ENCODE measurements around the gene RNU1-4.
"Not testable (repeated sequence)": the region's sequence is repeated elsewhere in the genome, so short reads cannot be mapped to it uniquely, and the experiment has no call there.

Gene RNU1-4

DNA sequence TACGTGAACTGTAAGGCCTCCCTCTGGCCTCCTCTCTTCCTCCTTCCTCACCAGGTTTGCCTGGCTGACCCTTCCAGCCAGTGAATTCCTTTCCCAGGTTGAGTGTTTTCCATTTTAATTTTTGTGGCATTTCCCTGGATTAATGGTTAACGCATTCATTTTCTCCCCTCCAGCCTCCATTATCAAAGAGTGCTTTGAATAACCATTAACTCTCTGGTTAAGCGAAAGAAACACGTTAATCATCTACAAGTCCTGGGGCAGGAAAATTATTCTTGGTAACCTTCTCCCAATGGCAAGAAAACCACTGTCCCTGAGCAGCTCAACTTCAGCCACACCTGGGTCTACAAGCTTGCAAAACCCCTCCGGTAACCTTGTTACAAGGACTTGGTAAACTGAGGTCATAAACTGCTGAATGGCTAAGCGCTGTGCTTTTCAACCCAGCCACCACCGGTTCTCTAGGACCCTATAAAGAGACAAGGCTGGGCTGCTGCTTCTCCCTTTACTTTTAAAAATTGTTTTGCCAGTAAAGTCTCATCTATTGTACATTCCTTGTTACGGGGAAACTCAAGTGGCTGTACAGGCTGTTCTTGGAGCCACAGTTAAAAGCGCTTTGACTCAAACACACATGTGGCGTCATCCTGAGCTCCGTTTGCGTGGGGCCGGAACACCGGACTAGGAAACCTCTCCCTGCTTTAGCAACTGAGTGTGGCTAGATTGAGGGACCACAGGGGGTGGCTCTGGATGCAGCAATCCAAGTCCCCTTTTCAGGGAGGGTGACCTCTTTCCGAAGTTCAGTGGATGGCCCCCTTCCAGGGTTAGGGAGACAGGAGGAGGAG lies 24.7 kb downstream of the RNU1-4 start:
- not testable (repeated sequence) for H3K27ac ChIP-seq (ENCODE audit: low read depth, low read length); H2AK5ac ChIP-seq (ENCODE audit: low read length); H2AFZ ChIP-seq (ENCODE audit: insufficient read depth, low read length, poor library complexity); H3K18ac ChIP-seq (ENCODE audit: low read length); H4K91ac ChIP-seq (ENCODE audit: low read depth, low read length); H3K4me3 ChIP-seq (ENCODE audit: low read depth, low read length); H3K36me3 ChIP-seq (ENCODE audit: control insufficient read depth in 1 of 2, insufficient read depth in 2 of 2, low read length in 2 of 2); H2BK12ac ChIP-seq (ENCODE audit: low read length); H3K79me1 ChIP-seq (ENCODE audit: low read length); H3K23ac ChIP-seq (ENCODE audit: low read length); H4K12ac ChIP-seq (ENCODE audit: low read depth, low read length); H3K4me1 ChIP-seq (ENCODE audit: control insufficient read depth in 1 of 2, insufficient read depth in 2 of 2, low read length in 2 of 2); H3K4ac ChIP-seq (ENCODE audit: low read depth, low read length); H3K27me3 ChIP-seq (ENCODE audit: insufficient read depth, low read length); H4K8ac ChIP-seq (ENCODE audit: low read depth, low read length); H3K79me2 ChIP-seq (ENCODE audit: control insufficient read depth, insufficient read depth, low read length, poor library complexity); H2BK5ac ChIP-seq (ENCODE audit: low read depth, low read length, poor library complexity); H3K14ac ChIP-seq (ENCODE audit: low read length); H3K9me3 ChIP-seq (ENCODE audit: insufficient read depth, low read depth, low read length); H3K4me2 ChIP-seq (ENCODE audit: low read length); H2BK120ac ChIP-seq (ENCODE audit: insufficient read depth, low read length, poor library complexity); H3K9ac ChIP-seq (ENCODE audit: low read length)
- peak in 1 of 2 donors; percentile 1 for DNase-seq
- no CpG with 5 or more reads among the region's 15 CpGs for WGBS (ENCODE audit: extremely low coverage, insufficient coverage, insufficient read length)

DNA sequence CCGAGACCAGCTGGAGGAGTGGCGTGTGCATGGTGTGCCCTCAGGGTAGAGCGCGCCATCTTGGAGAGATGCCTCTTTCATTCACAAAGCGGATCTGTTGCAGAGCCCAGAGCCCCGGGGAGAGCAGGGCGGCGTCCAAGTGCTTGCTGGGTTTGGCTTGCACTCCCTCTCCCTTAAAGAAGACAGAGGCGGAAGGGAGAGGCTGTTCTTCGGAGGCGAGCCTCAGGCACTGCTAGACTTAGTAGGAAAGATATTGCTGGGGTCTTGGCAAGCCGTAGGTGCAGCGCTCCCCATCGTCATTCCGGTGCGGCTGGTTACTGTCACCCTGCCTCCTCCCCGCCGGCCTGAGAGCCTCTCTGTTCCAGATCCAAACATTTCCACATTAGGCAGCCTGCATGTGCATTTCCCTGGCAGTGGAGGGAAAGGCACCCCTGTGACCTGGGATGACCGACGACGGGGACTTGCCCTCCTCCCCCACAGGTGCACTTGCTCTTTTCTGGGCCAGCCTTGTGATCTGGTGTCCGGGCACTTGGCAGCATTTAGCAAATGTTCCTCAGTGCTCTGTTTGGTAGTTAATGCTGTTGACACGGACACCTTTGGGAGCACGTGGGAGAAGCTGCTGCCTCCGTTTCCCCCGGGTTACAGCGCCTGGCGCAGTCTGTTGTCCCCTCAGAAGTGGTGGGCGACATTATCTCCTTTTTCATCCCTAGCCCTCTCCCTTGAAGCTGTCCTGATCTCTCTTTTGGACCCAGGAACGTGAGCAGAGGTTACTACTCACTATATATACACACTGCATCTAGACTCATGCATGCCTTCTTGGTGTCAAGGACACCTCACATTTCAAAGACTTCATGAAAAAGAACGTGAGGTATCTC lies 25.7 kb downstream of the RNU1-4 start:
- H3K36me3 ChIP-seq (ENCODE audit: control insufficient read depth in 1 of 2, insufficient read depth in 2 of 2, low read length in 2 of 2); H2BK5ac ChIP-seq (ENCODE audit: low read depth, low read length, poor library complexity); H4K91ac ChIP-seq (ENCODE audit: low read depth, low read length); H3K27ac ChIP-seq (ENCODE audit: low read depth, low read length); H3K79me2 ChIP-seq (ENCODE audit: control insufficient read depth, insufficient read depth, low read length, poor library complexity); H3K4me2 ChIP-seq (ENCODE audit: low read length); H2AFZ ChIP-seq (ENCODE audit: insufficient read depth, low read length, poor library complexity); H3K4me3 ChIP-seq (ENCODE audit: low read depth, low read length); H2BK12ac ChIP-seq (ENCODE audit: low read length); H3K18ac ChIP-seq (ENCODE audit: low read length); H3K23ac ChIP-seq (ENCODE audit: low read length); H3K4ac ChIP-seq (ENCODE audit: low read depth, low read length); H3K4me1 ChIP-seq (ENCODE audit: control insufficient read depth in 1 of 2, insufficient read depth in 2 of 2, low read length in 2 of 2); H3K79me1 ChIP-seq (ENCODE audit: low read length); H4K8ac ChIP-seq (ENCODE audit: low read depth, low read length); H2AK5ac ChIP-seq (ENCODE audit: low read length); H3K14ac ChIP-seq (ENCODE audit: low read length); H2BK120ac ChIP-seq (ENCODE audit: insufficient read depth, low read length, poor library complexity); H3K9ac ChIP-seq (ENCODE audit: low read length); H3K9me3 ChIP-seq (ENCODE audit: insufficient read depth, low read depth, low read length); H3K27me3 ChIP-seq (ENCODE audit: insufficient read depth, low read length); H4K12ac ChIP-seq (ENCODE audit: low read depth, low read length): not testable (repeated sequence)
- peak in 1 of 2 donors; percentile 1 for DNase-seq
- WGBS (ENCODE audit: extremely low coverage, insufficient coverage, insufficient read length) = no CpG with 5 or more reads among the region's 31 CpGs

DNA sequence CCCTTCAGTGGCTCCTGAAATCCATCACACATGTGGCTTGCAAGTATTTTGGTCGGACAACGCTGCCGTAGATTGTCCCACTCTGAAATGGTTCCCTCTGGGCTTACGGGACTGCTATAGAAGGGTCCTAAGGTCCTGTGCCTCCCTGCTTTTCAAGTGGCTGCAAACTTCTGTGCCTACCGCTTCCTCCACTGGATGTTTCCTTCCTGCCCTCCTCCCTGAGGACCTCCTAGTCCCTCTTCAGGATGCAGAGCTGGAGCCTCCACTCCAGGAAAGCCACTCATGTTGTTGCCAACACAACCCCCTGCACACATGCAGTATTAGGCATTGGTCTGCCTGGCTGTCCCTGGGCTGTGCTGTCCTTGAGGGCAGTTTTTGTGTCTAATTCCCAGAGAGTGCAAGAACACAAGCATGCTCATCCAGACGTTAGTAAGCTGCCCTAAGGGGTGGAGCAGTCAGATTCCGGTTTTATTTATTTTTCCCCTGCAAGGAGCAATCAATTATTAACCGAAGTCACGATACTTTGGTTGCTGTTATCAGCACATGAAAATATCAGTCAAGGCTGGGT lies 26.5 kb downstream of the RNU1-4 start:
- not testable (repeated sequence) for H3K27ac ChIP-seq (ENCODE audit: low read depth, low read length); H3K14ac ChIP-seq (ENCODE audit: low read length); H4K8ac ChIP-seq (ENCODE audit: low read depth, low read length); H3K4me1 ChIP-seq (ENCODE audit: control insufficient read depth in 1 of 2, insufficient read depth in 2 of 2, low read length in 2 of 2); H3K79me1 ChIP-seq (ENCODE audit: low read length); H3K4me2 ChIP-seq (ENCODE audit: low read length); H2BK5ac ChIP-seq (ENCODE audit: low read depth, low read length, poor library complexity); H4K91ac ChIP-seq (ENCODE audit: low read depth, low read length); H2BK12ac ChIP-seq (ENCODE audit: low read length); H3K4ac ChIP-seq (ENCODE audit: low read depth, low read length); H3K18ac ChIP-seq (ENCODE audit: low read length); H3K27me3 ChIP-seq (ENCODE audit: insufficient read depth, low read length); H3K36me3 ChIP-seq (ENCODE audit: control insufficient read depth in 1 of 2, insufficient read depth in 2 of 2, low read length in 2 of 2); H2BK120ac ChIP-seq (ENCODE audit: insufficient read depth, low read length, poor library complexity); H2AFZ ChIP-seq (ENCODE audit: insufficient read depth, low read length, poor library complexity); H4K12ac ChIP-seq (ENCODE audit: low read depth, low read length); H3K79me2 ChIP-seq (ENCODE audit: control insufficient read depth, insufficient read depth, low read length, poor library complexity); H3K23ac ChIP-seq (ENCODE audit: low read length); DNase-seq; H3K9me3 ChIP-seq (ENCODE audit: insufficient read depth, low read depth, low read length); H2AK5ac ChIP-seq (ENCODE audit: low read length); H3K4me3 ChIP-seq (ENCODE audit: low read depth, low read length); H3K9ac ChIP-seq (ENCODE audit: low read length)
- no CpG with 5 or more reads among the region's 9 CpGs for WGBS (ENCODE audit: extremely low coverage, insufficient coverage, insufficient read length)

DNA sequence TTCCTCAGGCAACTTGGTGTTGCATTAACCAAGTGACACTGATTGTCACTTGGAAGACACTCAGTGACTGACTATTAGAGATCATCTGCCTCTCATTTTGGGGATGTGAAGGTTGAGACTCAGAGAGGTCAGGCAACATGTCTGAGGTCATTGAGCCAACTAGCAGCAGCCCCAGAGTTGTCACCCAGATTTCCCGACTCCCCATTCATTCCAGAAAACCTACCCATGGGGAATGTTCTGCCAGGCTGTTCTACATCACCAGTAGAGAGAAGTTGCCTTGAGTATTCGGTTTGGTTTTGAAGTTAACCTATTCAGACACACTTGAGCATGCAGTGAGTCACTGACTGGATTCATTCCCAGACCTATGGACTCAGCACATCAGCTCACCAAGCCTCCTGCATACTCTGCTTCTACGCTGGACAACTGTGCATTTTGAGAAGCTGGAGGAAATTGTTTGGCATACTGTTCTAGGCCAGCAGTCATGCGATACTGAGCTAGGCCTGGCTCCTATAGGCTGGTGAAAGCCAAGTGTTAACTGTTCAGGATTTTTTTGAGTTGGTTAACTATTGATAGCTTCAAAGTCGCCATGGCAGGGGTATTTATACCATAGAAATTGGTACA lies 29.9 kb downstream of the RNU1-4 start:
- not testable (repeated sequence) for H3K79me2 ChIP-seq (ENCODE audit: control insufficient read depth, insufficient read depth, low read length, poor library complexity); H4K91ac ChIP-seq (ENCODE audit: low read depth, low read length)

More for the DNA sequence above, 29.9 kb downstream of the RNU1-4 start:
- not testable (repeated sequence) for H2BK120ac ChIP-seq (ENCODE audit: insufficient read depth, low read length, poor library complexity); H3K18ac ChIP-seq (ENCODE audit: low read length); DNase-seq; H2AFZ ChIP-seq (ENCODE audit: insufficient read depth, low read length, poor library complexity); H2AK5ac ChIP-seq (ENCODE audit: low read length); H3K4ac ChIP-seq (ENCODE audit: low read depth, low read length); H3K23ac ChIP-seq (ENCODE audit: low read length); H3K4me1 ChIP-seq (ENCODE audit: control insufficient read depth in 1 of 2, insufficient read depth in 2 of 2, low read length in 2 of 2); H3K27ac ChIP-seq (ENCODE audit: low read depth, low read length); H3K14ac ChIP-seq (ENCODE audit: low read length); H3K4me2 ChIP-seq (ENCODE audit: low read length); H3K36me3 ChIP-seq (ENCODE audit: control insufficient read depth in 1 of 2, insufficient read depth in 2 of 2, low read length in 2 of 2); H3K27me3 ChIP-seq (ENCODE audit: insufficient read depth, low read length); H3K4me3 ChIP-seq (ENCODE audit: low read depth, low read length); H3K79me1 ChIP-seq (ENCODE audit: low read length); H4K12ac ChIP-seq (ENCODE audit: low read depth, low read length); H4K8ac ChIP-seq (ENCODE audit: low read depth, low read length); H3K9me3 ChIP-seq (ENCODE audit: insufficient read depth, low read depth, low read length); H3K9ac ChIP-seq (ENCODE audit: low read length); H2BK5ac ChIP-seq (ENCODE audit: low read depth, low read length, poor library complexity); H2BK12ac ChIP-seq (ENCODE audit: low read length)
- no CpG with 5 or more reads among the region's 5 CpGs for WGBS (ENCODE audit: extremely low coverage, insufficient coverage, insufficient read length)
